Kidney epithelial cell (primary cell): ENCODE data around the gene SPOUT1. TPM values are rescaled to one million over a fixed set of nuclear protein-coding genes. Genes with fewer than 3 reads are reported as not detected.
"Not testable (repeated sequence)": the region's sequence is repeated elsewhere in the genome, so short reads cannot be mapped to it uniquely, and the experiment has no call there.

Experiments used
- DNase-seq: peaks from one replicate; pipeline ENCODE4 v3.0.0-alpha.2; 2010; ENCODE audit warnings: low read depth
- H3K27me3 ChIP-seq: 2 replicates; pipeline ENCODE4 v1.6.0; 2011; ENCODE audit warnings: low read length; ENCODE audit not compliant: control insufficient read depth, insufficient read depth
- H3K36me3 ChIP-seq: 2 replicates; pipeline ENCODE4 v1.5.1; 2011; ENCODE audit warnings: low read length; ENCODE audit not compliant: control insufficient read depth, insufficient read depth
- H3K4me3 ChIP-seq: 2 replicates; pipeline ENCODE4 v1.5.1; 2011; ENCODE audit warnings: low read depth, mild to moderate bottlenecking, control low read depth, low read length
- CTCF ChIP-seq: IDR thresholded peaks from 2 replicates; pipeline ENCODE4 v1.5.1; 2011; ENCODE audit warnings: mild to moderate bottlenecking, moderate library complexity, low read length, control low read depth, inconsistent platforms; ENCODE audit not compliant: insufficient read depth, poor library complexity, severe bottlenecking
- total RNA-seq: library from RNA; depleted of rRNA; stranded (reverse); fragments of >200 nt; gene quantifications from 2 replicates; pipeline ENCODE4 v1.2.3, GENCODE V29; 2015

SPOUT1 gene
- total RNA-seq, 1 donor from 2014 or later, result 33.1 TPM

- Histone ChIP-seq H3K27me3 (no peaks in the 10 kb centered on the region), H3K4me3 (peak within 1 kb of the TSS; percentile 98), H3K36me3 (no peaks in the 10 kb centered on the region)
- no peak for DNase-seq
- no peak for TF ChIP-seq CTCF
Observed at GRCh38 chr9:128786681-128787601, 42.7 kb downstream of the SPOUT1 start, which contains the start of gene TBC1D13. Gene TBC1D13, plus strand, starts transcription at chr9:128787253. Its CDS starts 101 bp downstream, at chr9:128787354.

GRCh38 chr9:128785427-128785826, 44.2 kb downstream of the SPOUT1 start:
- no peaks in the 10 kb centered on the region for H3K36me3 ChIP-seq
- no peak overlapping the region for H3K4me3 ChIP-seq
- H3K27me3 ChIP-seq, result no peaks in the 10 kb centered on the region
- DNase-seq, result no peak
- TF ChIP-seq CTCF, result no peak

- Histone ChIP-seq H3K27me3 (no peaks in the 10 kb centered on the region), H3K4me3 (no peak overlapping the region), H3K36me3 (no peaks in the 10 kb centered on the region)
- TF ChIP-seq CTCF, result no peak
- no peak for DNase-seq
Observed at GRCh38 chr9:128782669-128783068, 46.9 kb downstream of the SPOUT1 start.

- H3K4me3 ChIP-seq, result no peak overlapping the region
- TF ChIP-seq CTCF, result no peak
- DNase-seq, result no peak
- no peaks in the 10 kb centered on the region for H3K27me3 ChIP-seq
- H3K36me3 ChIP-seq, result no peaks in the 10 kb centered on the region
Observed at GRCh38 chr9:128781187-128782070, 48.2 kb downstream of the SPOUT1 start.

GRCh38 chr9:128780093-128780492, 49.5 kb downstream of the SPOUT1 start:
- not testable (repeated sequence) for H3K36me3 ChIP-seq, DNase-seq, H3K27me3 ChIP-seq, H3K4me3 ChIP-seq

GRCh38 chr9:128774804-128775203, 54.8 kb downstream of the SPOUT1 start:
- no peak for TF ChIP-seq CTCF
- H3K27me3 ChIP-seq, result no peaks in the 10 kb centered on the region
- no peak for DNase-seq
- no peaks in the 10 kb centered on the region for H3K36me3 ChIP-seq
- H3K4me3 ChIP-seq, result no peak overlapping the region
